ENCODE data around the gene HNRNPA1.

DNA sequence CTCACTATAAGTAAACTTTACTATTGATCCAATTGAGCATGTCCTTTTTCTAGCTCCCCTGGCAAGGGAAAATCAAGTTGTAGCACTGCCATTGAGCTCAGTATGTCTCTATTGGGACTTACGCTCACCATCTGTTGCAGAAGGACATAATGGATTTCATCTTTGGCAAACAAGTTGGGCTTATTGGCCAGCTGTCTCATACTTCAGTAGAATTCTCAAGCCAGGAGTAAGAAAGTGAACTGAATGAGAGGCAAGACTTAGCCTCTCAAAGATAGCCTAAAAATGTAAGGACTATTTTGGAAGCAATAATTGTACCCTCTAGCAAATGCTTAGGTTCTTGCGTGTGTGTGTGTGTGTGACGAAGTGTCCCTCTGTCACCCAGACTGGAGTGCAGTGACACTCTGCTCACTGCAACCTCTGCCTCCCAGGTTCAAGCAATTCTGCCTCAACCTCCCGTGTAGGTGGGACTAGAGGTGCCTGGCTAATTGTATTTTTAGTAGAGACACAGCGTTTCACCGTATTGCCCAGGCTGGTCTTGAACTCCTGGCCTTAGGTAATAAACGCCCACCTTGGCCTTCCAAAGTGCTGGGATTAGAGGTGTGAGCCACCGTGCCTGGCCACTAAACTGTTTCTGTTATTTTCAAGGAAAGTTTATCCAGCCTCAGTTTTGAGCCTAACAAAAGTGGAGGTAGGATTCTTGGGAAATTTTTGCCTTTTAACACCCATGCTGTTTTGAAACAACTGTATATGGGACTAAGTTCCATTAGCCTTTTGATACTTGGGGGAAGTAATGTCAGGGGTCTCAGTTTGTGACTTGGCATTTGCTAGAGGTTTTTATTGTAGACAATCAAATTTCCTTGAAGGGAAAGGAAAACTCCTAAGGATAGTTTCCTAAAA, 7.0 kb downstream of the HNRNPA1 start:
- TF ChIP-seq, protein P1, sequence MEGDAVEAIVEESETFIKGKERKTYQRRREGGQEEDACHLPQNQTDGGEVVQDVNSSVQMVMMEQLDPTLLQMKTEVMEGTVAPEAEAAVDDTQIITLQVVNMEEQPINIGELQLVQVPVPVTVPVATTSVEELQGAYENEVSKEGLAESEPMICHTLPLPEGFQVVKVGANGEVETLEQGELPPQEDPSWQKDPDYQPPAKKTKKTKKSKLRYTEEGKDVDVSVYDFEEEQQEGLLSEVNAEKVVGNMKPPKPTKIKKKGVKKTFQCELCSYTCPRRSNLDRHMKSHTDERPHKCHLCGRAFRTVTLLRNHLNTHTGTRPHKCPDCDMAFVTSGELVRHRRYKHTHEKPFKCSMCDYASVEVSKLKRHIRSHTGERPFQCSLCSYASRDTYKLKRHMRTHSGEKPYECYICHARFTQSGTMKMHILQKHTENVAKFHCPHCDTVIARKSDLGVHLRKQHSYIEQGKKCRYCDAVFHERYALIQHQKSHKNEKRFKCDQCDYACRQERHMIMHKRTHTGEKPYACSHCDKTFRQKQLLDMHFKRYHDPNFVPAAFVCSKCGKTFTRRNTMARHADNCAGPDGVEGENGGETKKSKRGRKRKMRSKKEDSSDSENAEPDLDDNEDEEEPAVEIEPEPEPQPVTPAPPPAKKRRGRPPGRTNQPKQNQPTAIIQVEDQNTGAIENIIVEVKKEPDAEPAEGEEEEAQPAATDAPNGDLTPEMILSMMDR (conservative IDR thresholded peaks at IDR 0.05; ENCODE audit: low read length), result no peak
- no peak for TF ChIP-seq EZH2phosphoT487 (IDR thresholded peaks at IDR 0.05; ENCODE audit: borderline replicate concordance)
